CD4-positive, alpha-beta T cell (primary cell): Measurements from ENCODE around the gene GDI1. TPM values are rescaled to one million over a fixed set of nuclear protein-coding genes. Genes with fewer than 3 reads are reported as not detected.

Experiments
- ATAC-seq: fragments of 200-7000 bp; cut with Tn5 transposase; one replicate; pipeline ENCODE4 v1.10.0; 2022; ENCODE audit warnings: mild to moderate bottlenecking; ENCODE audit not compliant: poor library complexity
- CTCF ChIA-PET: fragments of 350-600 bp; sonication (Branson Sonifier 250); formaldehyde crosslinking; loops from one replicate; lab custom pipeline; 2021; ENCODE audit warnings: antibody characterized with exemption, inconsistent platforms; lab: Charles Lee
- POLR2A ChIA-PET: fragments of 350-600 bp; sonication (Branson Sonifier 250); formaldehyde crosslinking; loops from one replicate; lab custom pipeline; 2021; ENCODE audit warnings: antibody characterized with exemption, inconsistent platforms; lab: Charles Lee
- DNase-seq, 14 experiments: peaks; one replicate each; pipeline ENCODE4 v3.0.0-alpha.2; 2013 to 2020; ENCODE audit warnings: mixed read lengths in 2 of 14
- H3K27ac ChIP-seq, 2 donors: one replicate each; pipeline versions ENCODE4 v1.5.1 to v1.7.0; 2013; ENCODE audit warnings: low read length in 2 of 2, low read depth in 1 of 2, mild to moderate bottlenecking in 1 of 2
- H3K27me3 ChIP-seq, 2 experiments: 1 replicate in 1 of 2; 2 replicates in 1 of 2; pipeline versions ENCODE4 v1.6.1 to v1.7.0; 2013; ENCODE audit warnings: low read length in 2 of 2, control low read depth in 1 of 2, mild to moderate bottlenecking in 1 of 2, moderate library complexity in 1 of 2; ENCODE audit not compliant: insufficient read depth in 2 of 2, control insufficient read depth in 1 of 2
- H3K36me3 ChIP-seq: one replicate; pipeline ENCODE4 v1.6.1; 2013; ENCODE audit warnings: low read length, control low read depth; ENCODE audit not compliant: insufficient read depth
- H3K4me1 ChIP-seq: one replicate; pipeline ENCODE4 v1.6.1; 2013; ENCODE audit warnings: low read length, control low read depth; ENCODE audit not compliant: insufficient read depth
- H3K4me3 ChIP-seq: one replicate; pipeline ENCODE4 v1.5.1; 2013; ENCODE audit warnings: mild to moderate bottlenecking, low read length, moderate library complexity
- H3K9me3 ChIP-seq, 2 experiments: 1 replicate in 1 of 2; 2 replicates in 1 of 2; pipeline versions ENCODE4 v1.6.1 to v1.7.0; 2013; ENCODE audit warnings: low read length in 2 of 2, mild to moderate bottlenecking in 2 of 2, control low read depth in 1 of 2, moderate library complexity in 1 of 2; ENCODE audit not compliant: control insufficient read depth in 1 of 2, insufficient read depth in 1 of 2
- H3K27ac Mint-ChIP-seq: one replicate; pipeline ENCODE4 v1.8.0; 2020; ENCODE audit warnings: mixed read lengths
- H3K27me3 Mint-ChIP-seq: one replicate; pipeline ENCODE4 v1.8.0; 2021; ENCODE audit warnings: mixed read lengths
- H3K36me3 Mint-ChIP-seq: one replicate; pipeline ENCODE4 v1.8.0; 2021; ENCODE audit warnings: low read depth, mixed read lengths
- H3K4me1 Mint-ChIP-seq: one replicate; pipeline ENCODE4 v1.8.0; 2021; ENCODE audit warnings: low read depth, mixed read lengths
- H3K4me3 Mint-ChIP-seq: one replicate; pipeline ENCODE4 v1.8.0; 2020; ENCODE audit warnings: mild to moderate bottlenecking, mixed read lengths
- H3K9me3 Mint-ChIP-seq: one replicate; pipeline ENCODE4 v1.8.0; 2020; ENCODE audit warnings: mixed read lengths
- intact Hi-C, 2 experiments: fragments of 100-400 bp; cut with DNase I in 1 of 2; cut with micrococcal nuclease in 1 of 2; formaldehyde crosslinking; loops; one replicate each; pipeline versions ENCODE4 v1.15.1 to v1.9.0; 2023 to 2025; cut with DNase I, micrococcal nuclease
- total RNA-seq, 174 experiments: library from RNA in 2 of 174; stranded (reverse) in 2 of 174; gene quantifications; one replicate each; pipeline ENCODE4 v1.2.3 and lab custom pipeline; 2021 to 2026
- TF ChIP-seq, protein P1 (sequence below): fragments of 200-600 bp; IDR thresholded peaks from one replicate; pipeline ENCODE4 v1.8.0; 2022; ENCODE audit warnings: antibody characterized with exemption, mild to moderate bottlenecking

The GDI1 gene
- total RNA-seq, 2 experiments from 2014 or later = 144 to 145 TPM

GRCh38 chrX:154450312-154450711 is 13.4 kb downstream of the GDI1 start:
- Histone ChIP-seq H3K9me3 (no peaks in the 10 kb centered on the region), H3K36me3 (peaks cover 38% of the 10 kb centered on the region), H3K4me3 (no peak overlapping the region), H3K27ac (no peak overlapping the region), H3K4me1 (peaks cover 17% of the 10 kb centered on the region), H3K27me3 (no peaks in the 10 kb centered on the region)
- no peak for DNase-seq
- POLR2A ChIA-PET = no interaction called here
- H3K27me3 Mint-ChIP-seq = no peaks in the 10 kb centered on the region
- no peaks in the 10 kb centered on the region for H3K9me3 Mint-ChIP-seq
- no peak overlapping the region for H3K27ac Mint-ChIP-seq
- peaks cover 21% of the 10 kb centered on the region for H3K36me3 Mint-ChIP-seq
- H3K4me1 Mint-ChIP-seq = no peaks in the 10 kb centered on the region
- TF ChIP-seq, protein P1, sequence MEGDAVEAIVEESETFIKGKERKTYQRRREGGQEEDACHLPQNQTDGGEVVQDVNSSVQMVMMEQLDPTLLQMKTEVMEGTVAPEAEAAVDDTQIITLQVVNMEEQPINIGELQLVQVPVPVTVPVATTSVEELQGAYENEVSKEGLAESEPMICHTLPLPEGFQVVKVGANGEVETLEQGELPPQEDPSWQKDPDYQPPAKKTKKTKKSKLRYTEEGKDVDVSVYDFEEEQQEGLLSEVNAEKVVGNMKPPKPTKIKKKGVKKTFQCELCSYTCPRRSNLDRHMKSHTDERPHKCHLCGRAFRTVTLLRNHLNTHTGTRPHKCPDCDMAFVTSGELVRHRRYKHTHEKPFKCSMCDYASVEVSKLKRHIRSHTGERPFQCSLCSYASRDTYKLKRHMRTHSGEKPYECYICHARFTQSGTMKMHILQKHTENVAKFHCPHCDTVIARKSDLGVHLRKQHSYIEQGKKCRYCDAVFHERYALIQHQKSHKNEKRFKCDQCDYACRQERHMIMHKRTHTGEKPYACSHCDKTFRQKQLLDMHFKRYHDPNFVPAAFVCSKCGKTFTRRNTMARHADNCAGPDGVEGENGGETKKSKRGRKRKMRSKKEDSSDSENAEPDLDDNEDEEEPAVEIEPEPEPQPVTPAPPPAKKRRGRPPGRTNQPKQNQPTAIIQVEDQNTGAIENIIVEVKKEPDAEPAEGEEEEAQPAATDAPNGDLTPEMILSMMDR = no peak
- intact Hi-C loops = no loop called here
- H3K4me3 Mint-ChIP-seq = no peak overlapping the region
- no peak for ATAC-seq
- CTCF ChIA-PET = no interaction called here

DNA sequence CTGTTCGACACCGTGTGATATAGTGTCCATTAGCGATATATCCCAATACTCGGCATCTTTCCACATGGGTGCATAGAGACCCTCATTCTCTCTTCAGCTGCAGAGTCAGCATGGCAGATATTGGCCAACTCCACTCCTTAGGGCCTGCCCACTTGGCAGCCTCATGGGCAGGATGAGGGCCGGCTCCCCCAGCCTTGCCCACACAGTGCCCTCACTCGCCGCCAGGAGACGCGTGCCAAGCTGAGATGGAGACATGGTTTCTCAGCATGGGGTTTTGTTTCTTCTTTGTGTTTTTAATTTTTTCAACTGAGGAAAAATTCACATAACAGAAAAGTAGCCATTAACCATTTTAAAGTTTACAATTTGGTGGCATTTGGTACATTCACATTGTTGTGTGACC is 15.9 kb downstream of the GDI1 start:
- Histone ChIP-seq H3K36me3 (peaks cover 26% of the 10 kb centered on the region), H3K4me1 (peaks cover 5% of the 10 kb centered on the region), H3K27me3 (no peaks in the 10 kb centered on the region), H3K4me3 (no peak overlapping the region), H3K27ac (no peak overlapping the region), H3K9me3 (no peaks in the 10 kb centered on the region)
- H3K4me3 Mint-ChIP-seq = no peak overlapping the region
- intact Hi-C loops = no loop called here
- DNase-seq (no peak), ATAC-seq (no peak)
- ChIA-PET POLR2A (no interaction called here), CTCF (no interaction called here)
- H3K27ac Mint-ChIP-seq = no peak overlapping the region
- no peaks in the 10 kb centered on the region for H3K9me3 Mint-ChIP-seq
- peaks cover 5% of the 10 kb centered on the region for H3K4me1 Mint-ChIP-seq
- H3K36me3 Mint-ChIP-seq = peaks cover 16% of the 10 kb centered on the region
- TF ChIP-seq, protein P1 = no peak
- H3K27me3 Mint-ChIP-seq = no peaks in the 10 kb centered on the region

DNA sequence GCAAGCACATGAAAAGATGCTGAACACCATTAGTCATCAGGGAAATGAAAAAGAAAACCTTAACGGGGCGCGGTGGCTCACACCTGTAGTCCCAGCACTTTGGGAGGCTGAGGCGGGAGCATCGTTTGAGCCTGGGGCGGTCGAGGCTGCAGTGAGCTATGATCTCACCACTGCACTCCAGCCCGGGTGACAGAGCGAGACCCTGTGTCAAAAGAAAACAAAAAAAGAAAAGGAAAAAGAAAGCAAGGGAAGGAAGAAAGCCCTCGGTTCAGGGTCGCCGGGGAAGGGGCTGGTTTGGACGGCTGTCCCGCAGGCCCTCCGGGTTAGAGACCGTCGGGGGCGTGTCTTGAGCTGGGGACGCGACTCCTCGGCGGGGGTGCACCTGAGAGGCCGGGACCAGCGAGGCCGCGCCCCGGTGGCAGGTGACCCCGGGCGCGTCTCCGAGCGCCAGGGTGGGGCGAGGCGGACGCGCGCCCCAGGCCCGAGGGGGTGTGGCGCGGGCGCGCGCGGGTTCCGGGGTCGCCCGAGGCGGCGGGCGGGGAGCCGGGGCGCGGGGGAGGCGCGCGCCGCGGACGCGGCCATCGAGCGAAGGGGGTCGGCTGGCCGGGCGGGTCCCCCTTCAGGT is 20.6 kb downstream of the GDI1 start:
- peaks cover 13% of the 10 kb centered on the region for H3K36me3 ChIP-seq
- H3K27me3 ChIP-seq = no peaks in the 10 kb centered on the region
- H3K4me1 ChIP-seq = peaks cover 23% of the 10 kb centered on the region
- peak; percentile 59 for ATAC-seq
- Mint-ChIP-seq H3K27ac (peak overlapping the region; percentile 83), H3K4me3 (peak overlapping the region; percentile 92), H3K9me3 (no peaks in the 10 kb centered on the region), H3K4me1 (peaks cover 11% of the 10 kb centered on the region), H3K36me3 (peaks cover 17% of the 10 kb centered on the region), H3K27me3 (no peaks in the 10 kb centered on the region)
- intact Hi-C loops = loop anchor here in 1 of 2 experiments (1.0 to 2.0 kb wide), 3 partner anchors 21 to 33 kb away; partner anchors contain the start of genes GDI1 and SLC10A3
- DNase-seq = peak in 13 of 14 experiments; percentile 24 to 85 (median 60)
- TF ChIP-seq, protein P1 = no peak
- no peaks in the 10 kb centered on the region for H3K9me3 ChIP-seq
- no peak overlapping the region for H3K27ac ChIP-seq
- H3K4me3 ChIP-seq = peak overlapping the region; percentile 50
- POLR2A ChIA-PET = interaction anchor here (0.8 to 1.7 kb wide), 7 partner anchors 16 to 59 kb away, joined by 4 to 8 read pairs (median 5); partner anchors contain the start of genes RPL10, SLC10A3 and UBL4A
- CTCF ChIA-PET = no interaction called here
